ENCODE data around the gene ING1.
"Not testable (repeated sequence)": the region's sequence is repeated elsewhere in the genome, so short reads cannot be mapped to it uniquely, and the experiment has no call there.

ING1 gene

GRCh38 chr13:110719036-110719710 lies 5.7 kb downstream of the ING1 start:
- DNase-seq = no peak

DNA sequence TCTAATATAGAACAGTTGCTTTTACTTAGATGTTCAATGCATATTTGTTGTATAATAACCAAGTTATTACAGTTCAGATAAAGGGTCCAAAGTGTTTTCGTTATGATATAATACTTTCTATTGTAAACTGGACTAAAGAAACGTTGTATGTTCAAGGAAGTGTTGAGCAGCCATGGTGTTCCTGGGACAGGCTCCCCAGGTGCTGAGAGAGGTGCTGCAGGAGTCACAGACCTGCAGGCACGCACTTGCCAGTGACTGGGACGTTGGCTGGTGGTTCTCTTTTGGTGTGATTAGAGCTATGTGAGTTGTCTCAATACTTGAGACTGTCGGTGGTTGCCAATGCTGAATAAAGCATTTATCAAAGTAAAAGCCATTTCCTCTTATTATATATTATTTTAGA lies 9.5 kb downstream of the ING1 start:
- DNase-seq = no peak

- no peak for DNase-seq
Measured at GRCh38 chr13:110723598-110723997, 10.1 kb downstream of the ING1 start.

- DNase-seq = not testable (repeated sequence)
Measured at GRCh38 chr13:110726153-110726552, 12.7 kb downstream of the ING1 start.

DNA sequence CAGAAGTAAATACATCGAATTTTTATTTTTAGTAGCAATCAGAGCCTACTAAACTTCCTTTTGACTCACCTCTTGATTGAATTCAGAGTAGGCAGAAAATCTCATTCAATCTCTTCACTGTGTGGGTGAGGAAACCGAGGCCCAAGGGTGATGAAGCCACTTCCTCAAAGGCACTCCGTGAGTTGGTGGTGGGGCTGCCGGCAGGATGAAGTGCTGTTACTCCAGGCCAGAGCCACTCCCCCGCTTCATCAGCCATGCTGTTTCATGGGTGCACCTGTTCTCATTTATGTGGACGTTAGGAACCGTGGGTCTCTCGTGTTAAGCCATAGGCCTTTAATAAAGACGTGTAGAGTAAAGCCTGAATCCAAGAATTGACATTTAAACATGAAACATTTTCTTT lies 13.2 kb downstream of the ING1 start:
- peak; percentile 29 for DNase-seq

DNA sequence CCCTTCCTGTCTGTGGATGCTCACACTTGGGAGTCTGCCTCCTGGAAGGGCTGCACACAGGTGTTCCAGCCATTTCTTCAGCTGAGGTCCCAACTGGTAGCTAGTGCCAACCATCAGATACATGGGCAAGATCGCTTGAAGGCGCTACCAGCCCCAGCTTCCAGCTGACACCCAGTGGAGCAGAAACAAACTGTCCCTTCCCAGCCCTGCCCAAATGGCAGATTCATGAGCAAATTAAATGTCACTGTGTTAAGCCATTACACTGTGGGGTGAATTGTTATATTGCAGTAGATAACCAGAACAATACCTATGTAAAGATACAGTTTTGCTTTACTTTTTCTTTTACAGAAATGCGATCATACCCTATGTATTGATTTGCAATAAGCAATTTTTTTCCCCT lies 17.6 kb downstream of the ING1 start:
- DNase-seq = no peak

GRCh38 chr13:110734561-110734960 lies 21.1 kb downstream of the ING1 start:
- no peak for DNase-seq

- DNase-seq = no peak
Measured at GRCh38 chr13:110737555-110737954, 24.1 kb downstream of the ING1 start.

- no peak for DNase-seq
Measured at GRCh38 chr13:110743687-110744086, 30.2 kb downstream of the ING1 start.

GRCh38 chr13:110746438-110746837 lies 32.9 kb downstream of the ING1 start:
- no peak for DNase-seq

GRCh38 chr13:110748271-110748670 lies 34.8 kb downstream of the ING1 start:
- no peak for DNase-seq

DNA sequence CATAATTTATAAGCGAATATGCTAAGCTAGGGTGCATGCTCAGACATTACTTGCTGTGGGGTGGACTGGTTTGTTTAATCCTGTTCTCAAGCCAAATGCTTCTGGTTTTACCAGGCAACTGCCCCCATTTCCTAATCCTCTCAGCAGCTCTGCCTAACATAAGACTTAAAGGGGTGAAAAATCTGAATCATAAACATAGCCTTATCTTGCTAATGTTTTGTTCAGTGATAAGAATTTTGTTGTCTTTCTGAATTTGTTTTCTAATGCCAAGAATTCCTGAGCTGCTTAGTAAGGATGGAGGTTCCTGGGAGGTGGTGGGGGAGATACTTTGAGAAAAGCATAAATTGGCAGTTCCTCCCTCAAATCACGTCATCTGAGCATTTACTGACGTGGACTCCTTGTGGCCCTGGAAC lies 42.7 kb downstream of the ING1 start:
- DNase-seq = no peak

DNA sequence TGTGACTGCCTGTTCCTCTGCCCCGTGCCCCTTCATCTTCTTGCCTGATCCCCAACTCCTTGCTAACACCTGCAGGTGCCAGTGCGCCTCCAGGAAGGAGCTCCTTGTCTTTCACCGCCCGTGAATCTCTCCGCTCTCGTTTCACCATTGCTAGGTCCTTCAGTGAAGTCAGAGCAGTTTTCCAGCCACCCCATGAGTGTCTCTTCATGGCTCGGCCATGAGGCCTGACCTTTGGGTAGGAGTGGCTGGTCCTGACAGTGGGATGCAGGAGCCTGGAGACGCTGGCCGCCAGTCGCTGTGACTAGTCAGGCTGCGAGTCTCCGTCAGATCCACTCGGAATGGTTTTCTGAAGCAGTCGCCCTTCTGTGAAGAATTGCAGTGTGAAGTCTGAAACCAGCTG lies 43.8 kb downstream of the ING1 start:
- no peak for DNase-seq

DNA sequence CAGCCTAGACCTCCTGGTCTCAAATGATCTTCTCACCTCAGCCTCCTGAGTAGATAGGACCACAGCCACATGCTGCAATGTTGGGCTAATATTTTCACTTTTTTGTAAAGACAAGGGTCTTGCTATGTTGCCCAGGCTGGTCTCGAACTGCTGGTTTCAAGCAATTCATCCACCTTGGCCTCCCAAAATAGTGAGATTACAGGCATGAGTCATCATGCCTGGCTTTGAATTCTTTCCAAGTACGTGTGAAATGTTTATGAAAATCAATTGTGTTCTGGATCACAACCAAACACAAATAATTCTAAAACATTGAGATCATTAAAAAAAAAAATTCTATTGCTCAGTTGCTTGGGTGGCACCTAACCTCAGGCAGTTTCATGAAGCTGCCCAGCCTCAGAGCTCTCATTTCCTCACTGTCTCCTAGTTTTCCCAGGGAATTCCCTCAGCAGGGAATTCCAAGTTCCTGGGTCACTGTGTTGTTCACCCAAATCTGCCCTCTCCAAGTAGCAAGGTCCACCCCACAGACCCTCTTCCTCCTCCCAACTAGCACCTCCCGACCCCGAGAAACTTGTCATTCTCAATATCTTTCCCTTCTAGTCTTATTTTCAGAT lies 44.8 kb downstream of the ING1 start:
- no peak for DNase-seq

GRCh38 chr13:110759710-110760109 lies 46.2 kb downstream of the ING1 start:
- DNase-seq = no peak

DNA sequence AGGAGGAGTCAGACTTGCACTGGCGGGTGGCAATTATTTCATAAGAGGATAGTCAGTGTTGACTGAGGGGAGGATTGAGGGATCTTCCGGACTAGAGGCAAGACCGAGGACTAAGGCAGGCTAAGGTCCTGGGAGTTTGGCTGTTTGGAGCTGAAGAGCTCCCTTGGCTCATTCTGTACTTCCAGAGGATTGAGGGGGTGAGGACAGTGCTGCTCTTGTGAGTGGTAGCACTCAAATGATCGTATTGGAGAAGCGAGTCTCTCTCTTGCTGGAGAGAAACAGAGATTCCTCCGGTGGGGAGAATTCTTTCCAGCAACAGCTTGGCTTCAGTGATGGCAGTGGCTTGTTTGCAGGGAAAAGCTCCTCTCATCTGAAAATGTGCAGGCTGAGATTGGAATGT lies 47.1 kb downstream of the ING1 start:
- no peak for DNase-seq

DNA sequence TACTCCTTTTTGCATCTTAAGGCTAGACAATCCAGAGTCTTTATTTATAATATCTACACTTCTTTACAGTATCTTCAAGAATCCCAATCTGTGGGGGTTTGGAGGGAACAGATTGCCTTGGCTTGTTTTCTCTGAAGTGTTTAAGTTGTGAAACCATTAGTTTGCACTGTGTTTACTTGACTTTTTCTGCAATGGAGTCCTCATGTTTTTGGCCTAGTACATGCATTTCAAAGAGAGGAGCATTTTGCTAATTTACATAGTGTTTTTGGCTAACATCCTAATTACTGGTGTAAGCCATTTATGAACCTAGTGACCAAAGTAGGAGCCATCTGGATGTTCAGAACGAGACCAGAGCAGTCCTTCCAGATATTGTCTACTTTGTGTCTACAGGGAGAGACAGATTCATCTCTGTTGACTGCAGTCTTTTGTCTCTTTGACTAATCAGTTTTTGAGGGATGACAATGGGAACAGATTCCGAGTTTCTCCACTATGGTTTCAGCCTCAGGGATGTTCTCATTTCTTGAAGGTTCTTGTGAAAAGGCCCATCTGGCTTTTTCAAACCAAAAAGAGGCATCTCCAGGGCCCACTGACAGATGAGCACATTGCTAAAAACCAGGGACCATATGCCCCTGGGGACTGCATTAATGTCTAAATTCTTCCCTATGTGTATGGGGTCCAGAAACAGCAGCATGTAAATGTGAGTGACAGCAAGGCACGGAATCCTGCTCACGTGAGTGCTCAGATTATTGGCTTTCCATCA lies 53.4 kb downstream of the ING1 start:
- no peak for DNase-seq

DNA sequence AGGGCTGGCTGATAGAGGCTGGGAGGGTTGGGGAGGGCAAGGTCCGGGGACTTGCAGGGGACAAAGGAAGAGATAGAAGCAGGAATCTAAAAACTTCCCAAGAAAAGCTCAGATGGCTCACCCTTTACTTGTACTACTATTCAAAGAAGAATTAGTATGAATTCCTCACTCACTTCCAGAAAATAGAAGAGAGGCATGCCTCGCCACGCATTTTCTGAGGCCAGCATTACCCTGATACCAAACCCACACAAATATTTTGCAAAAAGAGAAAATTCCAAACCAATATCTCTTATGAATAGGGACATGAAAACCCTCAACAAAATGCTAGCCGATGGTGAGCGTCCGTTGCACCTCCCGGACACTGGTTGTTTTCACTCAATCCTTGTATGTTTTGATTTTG lies 54.0 kb downstream of the ING1 start:
- DNase-seq = no peak

DNA sequence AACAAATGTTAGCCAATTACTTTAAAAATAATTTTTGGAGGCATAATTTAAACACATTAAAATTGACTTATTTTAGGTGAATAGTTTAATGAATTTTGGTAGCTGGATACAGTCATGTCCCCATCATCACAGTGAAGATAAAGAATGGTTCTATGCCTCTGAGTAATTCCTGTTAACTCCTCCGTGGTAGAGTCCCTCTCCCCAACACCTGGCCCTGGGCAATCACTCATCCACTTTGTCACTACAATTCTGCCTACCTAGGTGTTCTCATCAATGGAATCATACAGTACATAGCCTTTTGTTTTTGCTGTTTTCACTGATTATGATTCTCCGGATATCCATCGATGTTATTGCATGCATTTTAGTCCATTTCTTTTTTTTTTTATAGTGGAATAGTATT lies 55.6 kb downstream of the ING1 start:
- no peak for DNase-seq

- no peak for DNase-seq
Measured at GRCh38 chr13:110770678-110771077, 57.2 kb downstream of the ING1 start.

- no peak for DNase-seq
Measured at GRCh38 chr13:110771194-110771593, 57.7 kb downstream of the ING1 start.

GRCh38 chr13:110772091-110772984 lies 58.8 kb downstream of the ING1 start:
- DNase-seq = no peak
